Loucy (cell line): ENCODE results near the gene MOCS3.

Source experiments
- H2AFZ ChIP-seq: fragments of 200-600 bp; sonication (generic); 2 replicates; pipeline ENCODE4 v1.6.0; 2016; ENCODE audit warnings: antibody characterized with exemption, mild to moderate bottlenecking, low read length, moderate library complexity
- H3F3A ChIP-seq: fragments of 200-600 bp; 2 replicates; pipeline ENCODE4 v1.6.0; 2016; ENCODE audit warnings: antibody characterized with exemption, low read depth, mild to moderate bottlenecking
- H3K27me3 ChIP-seq: fragments of 200-600 bp; sonication (generic); 2 replicates; pipeline ENCODE4 v1.6.1; 2014; ENCODE audit warnings: low read length, mild to moderate bottlenecking; ENCODE audit not compliant: insufficient read depth, poor library complexity, severe bottlenecking
- H3K36me3 ChIP-seq: fragments of 200-600 bp; sonication (generic); 2 replicates; pipeline ENCODE4 v1.6.1; 2016; ENCODE audit warnings: low read length; ENCODE audit not compliant: insufficient read depth
- H3K4me1 ChIP-seq: fragments of 200-600 bp; sonication (generic); 2 replicates; pipeline ENCODE4 v1.5.1; 2014; ENCODE audit warnings: low read length, mild to moderate bottlenecking; ENCODE audit not compliant: insufficient read depth, poor library complexity, severe bottlenecking
- H3K4me2 ChIP-seq: fragments of 200-600 bp; sonication (generic); 2 replicates; pipeline ENCODE4 v1.6.0; 2014; ENCODE audit warnings: antibody characterized with exemption, low read length, low read depth, mild to moderate bottlenecking; ENCODE audit not compliant: poor library complexity, severe bottlenecking
- H3K4me3 ChIP-seq: fragments of 200-600 bp; sonication (generic); 2 replicates; pipeline ENCODE4 v1.5.1; 2014; ENCODE audit warnings: low read length, mild to moderate bottlenecking, mixed read lengths; ENCODE audit not compliant: poor library complexity, severe bottlenecking
- H3K79me2 ChIP-seq: fragments of 200-600 bp; sonication (generic); 2 replicates; pipeline ENCODE4 v1.6.1; 2014; ENCODE audit warnings: low read length; ENCODE audit not compliant: insufficient read depth
- H3K9ac ChIP-seq: fragments of 200-600 bp; sonication (generic); 2 replicates; pipeline ENCODE4 v1.6.0; 2014; ENCODE audit warnings: mild to moderate bottlenecking, low read depth, low read length, moderate library complexity; ENCODE audit not compliant: poor library complexity, severe bottlenecking
- H3K9me2 ChIP-seq: fragments of 200-600 bp; sonication (generic); replicated peaks from 2 replicates; pipeline ENCODE4 v1.6.1; 2016; ENCODE audit warnings: low read depth, low read length, mixed read lengths
- H3K9me3 ChIP-seq: fragments of 200-600 bp; sonication (generic); 2 replicates; pipeline ENCODE4 v1.6.1; 2014; ENCODE audit warnings: mild to moderate bottlenecking, antibody characterized with exemption, low read length, low read depth; ENCODE audit not compliant: insufficient read depth
- H4K20me1 ChIP-seq: fragments of 200-600 bp; sonication (generic); 2 replicates; pipeline ENCODE4 v1.6.0; 2014; ENCODE audit warnings: antibody characterized with exemption, low read length, mild to moderate bottlenecking; ENCODE audit not compliant: insufficient read depth, poor library complexity, severe bottlenecking
- EZH2phosphoT487 ChIP-seq: fragments of 200-600 bp; IDR thresholded peaks from 2 replicates; pipeline ENCODE4 v1.6.1; 2018; ENCODE audit warnings: antibody characterized with exemption, mild to moderate bottlenecking, moderate library complexity, borderline replicate concordance
- TF ChIP-seq, protein P1 (sequence below): fragments of 200-600 bp; sonication (generic); conservative IDR thresholded peaks from 2 replicates; pipeline ENCODE4 v1.5.1; 2014; ENCODE audit warnings: mild to moderate bottlenecking, antibody characterized with exemption, low read length

The MOCS3 gene

DNA sequence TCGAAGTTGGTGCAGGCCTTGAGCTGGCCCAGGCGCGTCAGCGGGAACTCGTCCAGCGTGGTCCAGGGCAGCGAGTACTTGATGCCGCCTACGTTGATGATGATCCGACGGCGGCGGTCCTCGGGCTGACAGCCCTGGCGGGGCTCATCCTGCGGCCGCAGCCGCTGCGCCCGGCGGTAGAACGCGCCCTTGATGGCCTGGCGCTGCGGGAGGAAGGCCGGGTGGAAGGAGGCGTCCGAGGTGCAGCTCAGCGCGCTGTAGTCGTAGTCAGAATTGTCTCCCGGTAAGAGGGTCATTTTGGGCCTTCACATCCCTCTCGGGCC is 51.4 kb downstream of the MOCS3 start:
- Histone ChIP-seq H2AFZ (no peak overlapping the region), H3K4me3 (no peak overlapping the region), H3K9ac (no peak overlapping the region), H3F3A (no peaks in the 10 kb centered on the region), H4K20me1 (no peaks in the 10 kb centered on the region), H3K79me2 (no peaks in the 10 kb centered on the region), H3K36me3 (no peaks in the 10 kb centered on the region), H3K27me3 (no peaks in the 10 kb centered on the region), H3K9me3 (no peaks in the 10 kb centered on the region), H3K9me2 (no peaks in the 10 kb centered on the region), H3K4me2 (no peak overlapping the region), H3K4me1 (no peaks in the 10 kb centered on the region)
- TF ChIP-seq EZH2phosphoT487: no peak
- TF ChIP-seq, protein P1, sequence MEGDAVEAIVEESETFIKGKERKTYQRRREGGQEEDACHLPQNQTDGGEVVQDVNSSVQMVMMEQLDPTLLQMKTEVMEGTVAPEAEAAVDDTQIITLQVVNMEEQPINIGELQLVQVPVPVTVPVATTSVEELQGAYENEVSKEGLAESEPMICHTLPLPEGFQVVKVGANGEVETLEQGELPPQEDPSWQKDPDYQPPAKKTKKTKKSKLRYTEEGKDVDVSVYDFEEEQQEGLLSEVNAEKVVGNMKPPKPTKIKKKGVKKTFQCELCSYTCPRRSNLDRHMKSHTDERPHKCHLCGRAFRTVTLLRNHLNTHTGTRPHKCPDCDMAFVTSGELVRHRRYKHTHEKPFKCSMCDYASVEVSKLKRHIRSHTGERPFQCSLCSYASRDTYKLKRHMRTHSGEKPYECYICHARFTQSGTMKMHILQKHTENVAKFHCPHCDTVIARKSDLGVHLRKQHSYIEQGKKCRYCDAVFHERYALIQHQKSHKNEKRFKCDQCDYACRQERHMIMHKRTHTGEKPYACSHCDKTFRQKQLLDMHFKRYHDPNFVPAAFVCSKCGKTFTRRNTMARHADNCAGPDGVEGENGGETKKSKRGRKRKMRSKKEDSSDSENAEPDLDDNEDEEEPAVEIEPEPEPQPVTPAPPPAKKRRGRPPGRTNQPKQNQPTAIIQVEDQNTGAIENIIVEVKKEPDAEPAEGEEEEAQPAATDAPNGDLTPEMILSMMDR: no peak

DNA sequence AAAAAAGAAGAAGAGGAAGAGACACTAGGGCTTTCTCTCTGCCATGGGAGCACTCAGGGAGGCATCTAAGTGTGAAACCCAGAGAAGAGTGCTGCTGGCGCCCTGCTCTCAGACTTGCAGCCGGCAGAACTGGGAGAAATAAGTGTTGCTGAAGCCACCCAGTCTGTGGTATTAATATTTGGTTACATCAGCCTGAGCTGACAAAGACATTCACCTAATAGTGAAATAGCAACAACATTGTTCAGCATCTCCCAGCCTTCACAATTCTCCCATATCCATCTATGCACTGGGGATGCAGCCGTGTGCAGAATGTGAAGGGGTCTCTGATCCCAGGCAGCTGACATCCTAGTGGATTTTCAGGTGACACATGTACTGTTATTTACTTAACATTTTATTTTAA is 52.3 kb downstream of the MOCS3 start:
- Histone ChIP-seq H2AFZ (no peak overlapping the region), H3K79me2 (no peaks in the 10 kb centered on the region), H3K4me3 (no peak overlapping the region), H4K20me1 (no peaks in the 10 kb centered on the region), H3F3A (no peaks in the 10 kb centered on the region), H3K36me3 (no peaks in the 10 kb centered on the region), H3K9me3 (no peaks in the 10 kb centered on the region), H3K9me2 (no peaks in the 10 kb centered on the region), H3K4me2 (no peak overlapping the region), H3K27me3 (no peaks in the 10 kb centered on the region), H3K4me1 (no peaks in the 10 kb centered on the region), H3K9ac (no peak overlapping the region)
- TF ChIP-seq EZH2phosphoT487: no peak
- TF ChIP-seq, protein P1: no peak

DNA sequence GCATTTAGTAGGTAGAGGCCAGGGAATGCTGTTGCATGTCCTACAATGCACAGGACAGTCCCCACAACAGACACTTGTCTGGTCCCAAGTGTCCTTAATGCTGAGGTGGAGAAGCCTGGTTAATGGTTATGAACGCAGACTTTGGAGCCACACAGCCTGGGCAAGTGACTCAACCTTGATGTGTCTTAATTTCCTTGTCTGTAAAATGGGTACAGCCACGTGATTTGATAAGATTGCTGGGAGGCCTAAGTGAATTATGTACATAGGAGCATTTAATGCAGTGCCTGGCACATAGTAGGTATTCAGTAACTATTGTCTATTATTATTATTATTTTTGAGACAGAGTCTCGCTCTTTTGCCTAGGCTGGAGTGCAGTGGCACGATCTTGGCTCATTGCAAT is 52.9 kb downstream of the MOCS3 start:
- no peaks in the 10 kb centered on the region for H3K4me1 ChIP-seq
- no peaks in the 10 kb centered on the region for H3K79me2 ChIP-seq
- no peaks in the 10 kb centered on the region for H3K27me3 ChIP-seq
- no peaks in the 10 kb centered on the region for H4K20me1 ChIP-seq
- H3K4me2 ChIP-seq: no peak overlapping the region
- H3K4me3 ChIP-seq: no peak overlapping the region
- H3K9me3 ChIP-seq: no peaks in the 10 kb centered on the region
- no peaks in the 10 kb centered on the region for H3K9me2 ChIP-seq
- H2AFZ ChIP-seq: no peak overlapping the region
- no peaks in the 10 kb centered on the region for H3K36me3 ChIP-seq
- TF ChIP-seq, protein P1: no peak
- no peak overlapping the region for H3K9ac ChIP-seq
- no peaks in the 10 kb centered on the region for H3F3A ChIP-seq
